Endothelial cell of umbilical vein (primary cell): ENCODE results near the gene ARL6IP6. TPM values are rescaled to one million over a fixed set of nuclear protein-coding genes. Genes with fewer than 3 reads are reported as not detected.

Experiments used
- BruUV-seq: library from RNA; stranded (reverse); fragments of 400-500 nt; replicated peaks from 2 replicates; lab custom pipeline; 2021; lab: Mats Ljungman, UMichigan
- CTCF ChIA-PET: fragments of 300-600, 350-600 bp; sonication (Branson Sonifier 250); formaldehyde crosslinking; loops from one replicate; lab custom pipeline; 2021; ENCODE audit warnings: antibody characterized with exemption, inconsistent platforms; lab: Charles Lee
- POLR2A ChIA-PET: fragments of 300-600, 350-600 bp; sonication (Branson Sonifier 250); formaldehyde crosslinking; loops from one replicate; lab custom pipeline; 2021; ENCODE audit warnings: antibody characterized with exemption, inconsistent platforms; lab: Charles Lee
- DNase-seq: peaks from one replicate; pipeline ENCODE4 v3.0.0-alpha.2; 2011; ENCODE audit warnings: low read depth, low spot score
- FAIRE-seq: peaks from 2 replicates; lab custom pipeline; 2011; peaks lifted over from hg19 to GRCh38; lab: Jason Lieb, UNC
- H2AFZ ChIP-seq: 2 replicates; pipeline ENCODE4 v1.6.0; 2012; ENCODE audit warnings: low read depth, low read length, control low read depth, inconsistent platforms
- H3K27ac ChIP-seq: 2 replicates; pipeline ENCODE4 v1.5.1; 2011; ENCODE audit warnings: low read depth, mild to moderate bottlenecking, control low read depth, low read length, moderate library complexity; ENCODE audit not compliant: insufficient read depth
- H3K27me3 ChIP-seq, 2 experiments: 2 replicates each; pipeline versions ENCODE4 v1.6.0 to v1.6.1; 2011; ENCODE audit warnings: low read length in 2 of 2, mixed read lengths in 1 of 2; ENCODE audit not compliant: control insufficient read depth in 2 of 2, insufficient read depth in 2 of 2
- H3K36me3 ChIP-seq, 2 experiments: 2 replicates in 1 of 2; 3 replicates in 1 of 2; pipeline ENCODE4 v1.5.1; 2011; ENCODE audit warnings: low read length in 2 of 2, mild to moderate bottlenecking in 1 of 2, moderate library complexity in 1 of 2; ENCODE audit not compliant: control insufficient read depth in 2 of 2, insufficient read depth in 2 of 2; ENCODE audit errors: extremely low read depth in 1 of 2
- H3K4me1 ChIP-seq: 3 replicates; pipeline ENCODE4 v1.5.1; 2011; ENCODE audit warnings: mild to moderate bottlenecking, low read length; ENCODE audit not compliant: control insufficient read depth, insufficient read depth; ENCODE audit errors: extremely low read depth
- H3K4me2 ChIP-seq: 2 replicates; pipeline ENCODE4 v1.6.1; 2011; ENCODE audit warnings: low read length, control low read depth, mixed read lengths; ENCODE audit not compliant: insufficient read depth
- H3K4me3 ChIP-seq, 3 experiments: fragments of 200-600 bp in 1 of 3; sonication (generic), shearing (Covaris generic) in 1 of 3; replicated peaks in 1 of 3; 2 replicates each; pipeline ENCODE4 v1.5.1; 2011 to 2016; ENCODE audit warnings: control low read depth in 3 of 3, low read length in 3 of 3, mild to moderate bottlenecking in 2 of 3, inconsistent platforms in 1 of 3, low read depth in 1 of 3, moderate library complexity in 1 of 3; ENCODE audit not compliant: insufficient read depth in 1 of 3
- H3K79me2 ChIP-seq: 2 replicates; pipeline ENCODE4 v1.6.0; 2012; ENCODE audit warnings: low read length, inconsistent platforms; ENCODE audit not compliant: control insufficient read depth, insufficient read depth
- H3K9ac ChIP-seq: replicated peaks from 2 replicates; pipeline ENCODE3; 2011; ENCODE audit warnings: low read length, control low read depth; ENCODE audit not compliant: insufficient read depth; ENCODE audit errors: extremely low read depth
- H3K9me1 ChIP-seq: replicated peaks from 3 replicates; pipeline ENCODE4 v1.6.0; 2011; ENCODE audit warnings: mild to moderate bottlenecking, low read length; ENCODE audit not compliant: control insufficient read depth, insufficient read depth; ENCODE audit errors: extremely low read depth
- H3K9me3 ChIP-seq: replicated peaks from 2 replicates; pipeline ENCODE4 v1.5.1; 2012; ENCODE audit warnings: low read length, inconsistent platforms; ENCODE audit not compliant: control insufficient read depth, insufficient read depth
- H4K20me1 ChIP-seq: replicated peaks from 2 replicates; pipeline ENCODE3; 2011; ENCODE audit warnings: mild to moderate bottlenecking, low read length; ENCODE audit not compliant: control insufficient read depth, insufficient read depth; ENCODE audit errors: extremely low read depth
- EZH2 ChIP-seq: IDR thresholded peaks from 2 replicates; pipeline ENCODE4 v1.6.1; 2012; ENCODE audit warnings: borderline replicate concordance, low read depth, mild to moderate bottlenecking, moderate library complexity, low read length, inconsistent platforms; ENCODE audit not compliant: severe bottlenecking
- FOS ChIP-seq: IDR thresholded peaks from 2 replicates; pipeline ENCODE4 v1.6.1; 2011; ENCODE audit warnings: mild to moderate bottlenecking, low read length, moderate library complexity, borderline replicate concordance; ENCODE audit not compliant: insufficient read depth
- GATA2 ChIP-seq: IDR thresholded peaks from 2 replicates; pipeline ENCODE4 v1.7.0; 2011; ENCODE audit warnings: low read depth, mild to moderate bottlenecking, moderate library complexity, mixed read lengths, low read length; ENCODE audit not compliant: insufficient read length, insufficient read depth
- JUN ChIP-seq: IDR thresholded peaks from 2 replicates; pipeline ENCODE4 v1.6.1; 2011; ENCODE audit warnings: borderline replicate concordance, low read depth; ENCODE audit not compliant: insufficient read length, insufficient read depth
- MYC ChIP-seq: IDR thresholded peaks from one replicate; pipeline ENCODE4 v1.6.1; 2011; ENCODE audit warnings: mild to moderate bottlenecking, low read depth, low read length
- POLR2A ChIP-seq: IDR thresholded peaks from 2 replicates; pipeline ENCODE4 v1.6.1; 2012; ENCODE audit warnings: low read depth, mild to moderate bottlenecking, control low read depth, low read length
- POLR2AphosphoS5 ChIP-seq: IDR thresholded peaks from 2 replicates; pipeline ENCODE4 v1.6.1; 2012; ENCODE audit warnings: low read depth, mild to moderate bottlenecking, control low read depth, low read length, moderate library complexity; ENCODE audit not compliant: insufficient read depth
- dilution Hi-C: fragments of 300-500 bp; cut with MboI; formaldehyde crosslinking; loops from one replicate; pipeline ENCODE4 v1.15.0; 2019; ENCODE audit warnings: low sequenced_read_pairs; ENCODE audit not compliant: extremely low pct_ligation_motif_present
- intact Hi-C: fragments of 100-400 bp; cut with micrococcal nuclease; formaldehyde crosslinking; loops from one replicate; pipeline ENCODE4 v1.10.0; 2022
- polyA plus RNA-seq, 4 experiments: library from polyadenylated mRNA; depleted of rRNA in 3 of 4; stranded (reverse) in 3 of 4; unstranded in 1 of 4; fragments of >200 nt; gene quantifications; 2 replicates each; pipeline versions ENCODE4 v1.2.1 to v1.2.3, GENCODE V29; 2011 to 2012; ENCODE audit warnings: missing spikeins in 1 of 4
- total RNA-seq: library from RNA; stranded (reverse); gene quantifications from 2 replicates; pipeline ENCODE4 v1.2.3, GENCODE V29; 2021
- TF ChIP-seq, protein P1 (sequence below), 2 donors: IDR thresholded peaks; 1 replicate in 1 of 2; 2 replicates in 1 of 2; pipeline ENCODE4 v1.5.1; 2011; ENCODE audit warnings: low read length in 2 of 2, mild to moderate bottlenecking in 2 of 2, moderate library complexity in 2 of 2, control low read depth in 1 of 2, inconsistent platforms in 1 of 2, low read depth in 1 of 2; ENCODE audit not compliant: insufficient read depth in 1 of 2; ENCODE audit errors: extremely low read depth in 1 of 2
- TF ChIP-seq, protein P2 (sequence below): IDR thresholded peaks from 2 replicates; pipeline ENCODE4 v1.6.1; 2011; ENCODE audit not compliant: insufficient read depth, insufficient read length

Gene ARL6IP6
- total and polyA plus RNA-seq, 2 donors (not counting 3 experiments of a cell fraction or from before 2014, with no cell fraction given): 36.5 to 57.8 TPM

DNA sequence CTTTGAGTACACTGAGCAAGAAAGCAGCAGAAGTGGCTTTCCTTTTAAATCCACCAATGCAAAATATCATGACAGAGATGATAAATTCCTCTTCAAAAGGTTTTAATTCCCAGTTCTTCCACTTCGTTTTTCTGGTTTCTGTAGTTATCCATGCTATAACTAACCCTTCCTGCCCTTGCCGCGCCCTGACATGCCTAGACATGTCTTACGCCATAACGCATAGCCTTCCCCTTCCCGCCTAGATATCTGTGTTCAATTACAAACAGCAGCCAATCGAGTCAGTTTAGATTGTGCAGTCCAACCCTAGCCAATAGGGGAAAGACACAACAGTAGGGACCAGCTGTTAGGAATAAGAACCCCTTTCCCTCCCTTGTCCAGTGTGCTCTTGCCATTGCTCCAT is 17.2 kb upstream of the ARL6IP6 start:
- FAIRE-seq: no peak
- POLR2A ChIA-PET: no interaction called here

More for the DNA sequence above, 17.2 kb upstream of the ARL6IP6 start:
- H4K20me1 ChIP-seq: peaks cover 14% of the 10 kb centered on the region
- H3K4me3 ChIP-seq: no peak overlapping the region
- peaks cover 0 to 5% of the 10 kb centered on the region in 2 experiments for H3K36me3 ChIP-seq
- H3K9me1 ChIP-seq: peaks cover 2% of the 10 kb centered on the region
- CTCF ChIA-PET: no interaction called here
- intact Hi-C loops: no loop called here
- no peaks in the 10 kb centered on the region for H3K9me3 ChIP-seq
- no peak overlapping the region for H3K9ac ChIP-seq
- dilution Hi-C loops: no loop called here
- no peak overlapping the region for H3K4me2 ChIP-seq
- no peak for DNase-seq
- H3K27me3 ChIP-seq: no peaks in the 10 kb centered on the region
- H3K79me2 ChIP-seq: peaks cover 98% of the 10 kb centered on the region
- H3K4me1 ChIP-seq: no peaks in the 10 kb centered on the region
- no TSS peak for BruUV-seq
- H3K27ac ChIP-seq: no peak overlapping the region
- no peak for TF ChIP-seq POLR2AphosphoS5
- no peak for TF ChIP-seq GATA2
- TF ChIP-seq, protein P1, sequence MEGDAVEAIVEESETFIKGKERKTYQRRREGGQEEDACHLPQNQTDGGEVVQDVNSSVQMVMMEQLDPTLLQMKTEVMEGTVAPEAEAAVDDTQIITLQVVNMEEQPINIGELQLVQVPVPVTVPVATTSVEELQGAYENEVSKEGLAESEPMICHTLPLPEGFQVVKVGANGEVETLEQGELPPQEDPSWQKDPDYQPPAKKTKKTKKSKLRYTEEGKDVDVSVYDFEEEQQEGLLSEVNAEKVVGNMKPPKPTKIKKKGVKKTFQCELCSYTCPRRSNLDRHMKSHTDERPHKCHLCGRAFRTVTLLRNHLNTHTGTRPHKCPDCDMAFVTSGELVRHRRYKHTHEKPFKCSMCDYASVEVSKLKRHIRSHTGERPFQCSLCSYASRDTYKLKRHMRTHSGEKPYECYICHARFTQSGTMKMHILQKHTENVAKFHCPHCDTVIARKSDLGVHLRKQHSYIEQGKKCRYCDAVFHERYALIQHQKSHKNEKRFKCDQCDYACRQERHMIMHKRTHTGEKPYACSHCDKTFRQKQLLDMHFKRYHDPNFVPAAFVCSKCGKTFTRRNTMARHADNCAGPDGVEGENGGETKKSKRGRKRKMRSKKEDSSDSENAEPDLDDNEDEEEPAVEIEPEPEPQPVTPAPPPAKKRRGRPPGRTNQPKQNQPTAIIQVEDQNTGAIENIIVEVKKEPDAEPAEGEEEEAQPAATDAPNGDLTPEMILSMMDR (IDR thresholded peaks at IDR 0.05; ENCODE audit: extremely low read depth in 1 of 2, insufficient read depth in 1 of 2, low read depth in 1 of 2, low read length in 2 of 2): no peak
- no peak for TF ChIP-seq FOS
- no peak for TF ChIP-seq JUN
- TF ChIP-seq POLR2A: no peak
- TF ChIP-seq, protein P2, sequence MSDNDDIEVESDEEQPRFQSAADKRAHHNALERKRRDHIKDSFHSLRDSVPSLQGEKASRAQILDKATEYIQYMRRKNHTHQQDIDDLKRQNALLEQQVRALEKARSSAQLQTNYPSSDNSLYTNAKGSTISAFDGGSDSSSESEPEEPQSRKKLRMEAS: no peak
- no peak for TF ChIP-seq MYC
- no peak for TF ChIP-seq EZH2
- H2AFZ ChIP-seq: no peak overlapping the region
